Activated CD8-positive, alpha-beta memory T cell treated with anti-CD3 and anti-CD28 coated beads, Interleukin-2, amount 50 U/mL, for 1 hour (primary cell): ENCODE results near the gene ITFG2.
A peak's percentile ranks its signal among the peaks of the same experiment; 100 is the strongest.
"Not testable (repeated sequence)": the region's sequence is repeated elsewhere in the genome, so short reads cannot be mapped to it uniquely, and the experiment has no call there.

Experiments used
- DNase-seq: peaks from one replicate; pipeline ENCODE4 v3.0.0-alpha.2; 2020; ENCODE audit errors: extremely low read depth

Gene ITFG2

DNA sequence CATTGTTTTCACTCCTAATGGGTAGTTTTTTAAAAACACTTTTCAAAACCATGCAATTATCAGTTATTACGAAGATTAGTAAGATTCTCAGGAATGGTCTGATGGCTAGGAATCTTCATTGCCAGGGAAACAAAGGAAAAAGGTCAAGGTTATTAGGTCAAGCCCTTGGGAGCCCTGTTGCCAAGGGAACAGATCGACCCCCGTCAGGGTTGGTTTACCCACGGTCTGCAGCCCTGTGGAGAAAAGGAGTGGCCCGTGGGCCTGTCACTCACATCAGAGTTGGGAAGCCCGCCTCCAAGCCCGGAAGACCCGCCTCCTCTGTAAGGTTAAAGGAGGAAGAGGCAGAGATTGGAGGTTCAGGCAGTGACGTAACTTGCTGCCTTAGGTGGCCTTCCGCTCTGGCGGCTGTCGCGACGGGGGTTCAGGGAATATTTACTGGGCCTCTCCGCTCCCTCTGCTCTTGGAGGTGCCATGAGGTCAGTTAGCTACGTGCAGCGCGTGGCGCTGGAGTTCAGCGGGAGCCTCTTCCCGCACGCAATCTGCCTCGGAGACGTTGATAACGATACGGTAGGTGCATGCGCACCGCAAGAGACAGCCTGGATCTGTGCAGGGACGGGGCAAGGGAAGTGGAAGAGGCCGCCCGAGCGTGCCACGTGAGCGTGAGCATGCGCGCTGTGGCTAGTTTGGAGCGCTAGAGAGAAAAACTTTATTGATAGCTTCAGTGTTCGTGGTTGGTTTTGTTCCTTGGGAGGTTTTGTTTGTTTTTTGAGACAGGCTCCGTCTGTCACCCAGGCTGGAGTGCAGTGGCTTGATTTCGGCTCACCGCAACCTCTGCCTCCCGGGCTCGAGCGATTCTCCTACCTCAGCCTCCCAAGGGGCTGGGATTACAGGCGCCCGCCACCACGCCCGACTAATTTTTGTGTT is at the start of gene ITFG2:
Gene ITFG2, plus strand, starts transcription at position 379 of the 924 bp plus-strand sequence. Its CDS starts 93 bp downstream, at position 472.
- DNase-seq, result peak; percentile 91

DNA sequence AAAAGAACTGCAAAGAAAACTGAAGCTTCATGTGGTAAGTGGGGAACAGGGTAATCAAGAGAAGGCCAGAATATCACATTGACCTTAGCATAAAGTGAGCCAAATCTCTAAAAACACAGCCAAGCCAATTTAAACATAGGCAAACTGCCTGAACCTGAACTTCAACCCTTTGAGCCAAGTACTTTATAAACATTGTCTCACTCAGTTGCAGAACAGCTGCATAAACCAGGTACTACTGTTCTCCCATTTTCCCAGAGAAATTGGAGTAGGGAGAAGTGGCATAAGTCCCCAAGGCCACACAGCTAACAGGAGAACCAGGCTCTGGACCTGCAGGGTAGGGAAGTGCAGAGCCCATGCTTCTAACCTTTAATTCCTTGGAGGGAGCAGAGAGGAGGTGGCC is 48.1 kb upstream of the ITFG2 start:
- DNase-seq, result no peak

DNA sequence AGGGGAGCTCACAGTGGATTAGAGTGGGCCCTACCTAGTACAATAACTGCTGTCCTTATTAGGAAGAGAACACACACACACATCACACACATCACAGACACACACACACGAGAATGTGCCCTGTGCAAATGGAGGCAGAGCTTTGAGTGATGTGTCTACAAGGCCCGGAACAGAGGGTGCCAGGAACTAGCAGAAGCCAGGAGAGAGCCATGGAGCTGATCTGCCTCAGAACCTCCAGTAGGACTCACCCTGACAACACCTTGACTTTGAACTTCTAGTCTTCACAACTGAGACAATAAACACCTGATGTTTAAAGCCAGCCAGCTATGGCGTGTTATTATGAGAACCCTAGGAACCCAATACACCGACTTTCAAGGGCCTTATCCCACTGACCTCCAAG is 47.4 kb upstream of the ITFG2 start:
- no peak for DNase-seq

DNA sequence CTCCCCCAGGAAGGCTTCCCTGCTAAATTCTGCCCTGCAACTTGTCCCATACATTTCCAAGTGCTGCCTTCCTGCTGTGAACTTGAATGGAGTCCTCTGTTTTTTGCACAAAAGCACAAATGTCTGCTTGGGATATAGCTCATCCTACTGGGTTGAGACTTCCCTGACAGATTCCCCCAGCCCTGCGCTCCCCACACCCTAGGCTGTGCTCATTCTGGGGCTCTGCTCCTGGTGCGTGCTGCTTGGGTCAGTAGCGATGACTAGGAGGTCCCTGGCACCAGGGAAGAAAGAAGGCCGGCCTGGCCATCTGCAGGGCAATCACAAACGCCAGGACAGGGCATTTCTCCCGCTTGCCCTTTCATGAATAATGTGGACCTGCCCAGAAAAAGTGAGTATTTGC is 46.9 kb upstream of the ITFG2 start:
- no peak for DNase-seq

DNA sequence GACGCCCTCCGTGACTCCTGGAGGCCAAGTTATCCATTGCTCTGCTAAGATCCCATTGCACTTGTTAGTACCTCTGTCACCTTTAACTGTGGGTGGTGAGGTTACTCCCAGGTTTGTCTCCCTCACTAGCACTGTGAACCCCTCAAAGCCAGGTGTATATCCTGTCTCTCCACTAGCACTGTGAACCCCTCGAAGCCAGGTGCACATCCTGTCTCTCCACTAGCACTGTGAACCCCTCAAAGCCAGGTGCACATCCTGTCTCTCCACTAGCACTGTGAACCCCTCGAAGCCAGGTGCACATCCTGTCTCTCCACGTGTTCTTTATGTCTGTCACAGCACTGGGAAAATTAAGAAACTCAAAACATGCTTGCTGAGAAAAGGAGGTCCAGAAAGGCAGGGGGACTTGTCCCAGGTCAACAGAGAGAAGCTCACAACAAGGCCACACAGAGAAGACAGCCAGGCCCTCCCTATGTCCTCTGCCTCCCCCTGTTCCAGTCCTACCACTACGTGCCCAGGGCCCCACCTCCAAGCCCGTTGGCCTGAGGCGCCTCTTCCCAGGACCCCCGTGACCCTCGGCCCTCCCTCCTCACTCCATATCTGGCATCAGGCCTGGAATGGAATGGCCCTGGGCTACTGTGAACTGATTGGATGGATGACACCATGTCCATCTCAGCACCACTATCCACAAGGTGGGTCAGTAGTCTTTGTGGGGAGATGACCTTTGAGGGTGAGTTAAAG is 44.1 kb upstream of the ITFG2 start:
- DNase-seq, result no peak

DNA sequence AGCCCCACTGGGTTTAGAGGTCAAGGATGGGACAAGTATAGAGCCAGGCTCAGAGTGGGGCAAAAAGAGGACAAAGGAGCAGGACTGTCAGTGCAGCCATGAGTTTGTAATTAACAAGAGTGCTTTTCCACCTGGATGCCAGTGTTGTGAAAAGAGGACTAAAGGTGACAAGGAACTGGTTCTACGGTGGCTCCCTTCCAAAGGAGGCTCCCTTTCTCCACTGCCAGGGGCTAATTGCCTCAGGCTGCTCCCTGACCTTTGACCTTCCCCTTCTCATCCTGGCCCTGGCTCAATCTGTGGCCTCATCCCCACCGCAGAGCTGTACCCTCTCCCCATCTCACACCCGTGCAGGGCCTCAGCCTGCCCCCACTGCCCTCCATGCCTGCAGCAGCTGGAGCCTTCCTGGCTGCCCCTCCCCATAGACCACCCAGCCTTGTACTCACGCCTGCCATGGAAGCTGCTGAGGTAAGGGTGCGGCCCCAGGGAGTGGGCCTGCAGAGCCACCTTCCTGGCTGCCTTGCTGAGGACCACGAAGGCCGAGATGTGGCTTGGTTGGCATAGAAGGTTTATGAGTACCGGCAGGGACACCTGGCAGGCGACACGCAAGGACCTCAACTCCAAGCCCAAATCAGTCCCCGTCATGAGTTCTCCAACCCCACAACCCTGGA is 42.5 kb upstream of the ITFG2 start:
- no peak for DNase-seq

DNA sequence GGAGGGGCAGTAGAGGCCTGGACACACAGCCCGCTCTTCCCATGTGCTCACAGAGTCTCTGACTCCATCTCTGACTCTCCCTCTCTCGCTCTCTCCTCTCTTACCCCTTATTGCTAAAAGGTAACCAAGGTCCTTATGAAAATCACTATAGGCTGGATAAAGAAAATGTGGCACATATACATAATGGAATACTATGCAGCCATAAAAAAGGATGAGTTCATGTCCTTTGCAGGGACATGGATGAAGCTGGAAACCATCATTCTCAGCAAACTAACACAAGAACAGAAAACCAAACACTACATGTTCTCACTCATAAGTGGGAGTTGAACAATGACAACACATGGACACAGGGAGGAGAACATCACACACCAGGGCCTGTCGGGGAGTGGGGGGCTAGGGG is 41.9 kb upstream of the ITFG2 start:
- not testable (repeated sequence) for DNase-seq

DNA sequence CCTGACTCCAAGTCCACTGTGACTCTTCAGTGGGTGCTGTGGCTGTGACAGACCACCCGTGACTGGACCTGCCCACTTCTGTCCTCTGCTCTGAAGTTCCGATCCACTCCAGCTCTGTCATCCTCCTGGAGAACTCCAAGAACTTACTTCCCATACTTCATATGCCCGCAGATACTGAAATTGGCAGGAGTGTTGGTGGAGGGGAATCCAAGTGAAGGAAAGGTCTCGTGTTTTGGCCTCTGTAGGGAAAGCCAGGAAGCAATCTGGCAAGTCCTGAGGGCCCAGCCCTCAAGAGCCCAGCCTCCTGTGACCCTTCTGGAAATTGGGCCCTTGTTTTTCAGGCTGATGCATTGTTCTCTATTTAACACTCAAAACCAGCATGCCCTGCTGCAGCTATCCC is 40.1 kb upstream of the ITFG2 start:
- DNase-seq, result no peak

DNA sequence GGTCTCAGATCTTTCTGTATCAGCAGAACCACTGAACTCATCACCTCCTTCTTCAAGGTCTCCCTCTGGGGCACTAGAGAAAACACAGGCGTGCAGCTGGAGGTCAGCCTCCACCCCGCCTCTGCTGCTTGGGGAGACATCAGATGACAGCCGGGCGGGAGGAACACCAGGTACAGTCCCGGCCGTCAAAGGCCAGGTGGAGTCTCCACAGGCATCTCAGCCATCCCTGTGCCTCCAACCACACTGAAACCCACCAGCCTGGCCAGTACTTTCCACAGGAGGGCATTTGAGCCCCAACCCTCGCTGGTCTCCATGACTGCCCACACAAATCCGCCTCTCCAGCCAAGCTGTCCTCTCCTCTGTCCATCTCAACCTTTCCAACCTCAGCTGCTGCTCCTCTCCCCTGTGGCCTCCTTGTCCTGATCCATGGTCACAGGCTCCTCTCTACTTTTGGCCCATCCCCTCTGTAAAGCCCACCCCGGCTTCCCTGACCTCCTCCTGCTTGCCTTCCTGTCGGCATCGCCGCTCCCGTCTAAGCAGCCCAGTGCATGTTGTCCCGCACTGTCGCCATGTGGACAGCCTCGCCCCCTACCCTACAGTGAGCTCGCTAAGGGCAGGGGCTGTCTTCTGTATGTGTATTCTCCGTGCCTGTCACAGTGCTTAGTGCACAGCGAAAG is 39.1 kb upstream of the ITFG2 start:
- no peak for DNase-seq

DNA sequence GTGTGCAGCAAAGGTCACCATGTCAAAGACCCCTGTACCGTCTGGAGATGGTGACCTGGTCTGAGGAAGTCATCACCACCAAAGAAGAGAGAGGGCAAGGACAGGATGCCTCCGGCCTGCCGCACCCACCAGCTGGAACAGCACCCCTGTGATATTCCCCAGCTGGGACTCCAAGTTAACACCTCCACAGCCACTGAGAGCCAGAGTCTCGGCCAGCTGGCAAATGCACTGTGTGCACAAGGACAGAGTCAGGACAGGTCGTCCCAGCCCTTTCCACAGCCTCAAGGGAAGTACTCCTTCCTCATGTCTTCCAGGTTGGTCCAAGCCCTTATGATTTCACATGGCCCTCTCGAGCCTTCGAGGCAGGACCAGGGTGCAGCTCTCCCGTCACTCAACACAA is 37.0 kb upstream of the ITFG2 start:
- no peak for DNase-seq

DNA sequence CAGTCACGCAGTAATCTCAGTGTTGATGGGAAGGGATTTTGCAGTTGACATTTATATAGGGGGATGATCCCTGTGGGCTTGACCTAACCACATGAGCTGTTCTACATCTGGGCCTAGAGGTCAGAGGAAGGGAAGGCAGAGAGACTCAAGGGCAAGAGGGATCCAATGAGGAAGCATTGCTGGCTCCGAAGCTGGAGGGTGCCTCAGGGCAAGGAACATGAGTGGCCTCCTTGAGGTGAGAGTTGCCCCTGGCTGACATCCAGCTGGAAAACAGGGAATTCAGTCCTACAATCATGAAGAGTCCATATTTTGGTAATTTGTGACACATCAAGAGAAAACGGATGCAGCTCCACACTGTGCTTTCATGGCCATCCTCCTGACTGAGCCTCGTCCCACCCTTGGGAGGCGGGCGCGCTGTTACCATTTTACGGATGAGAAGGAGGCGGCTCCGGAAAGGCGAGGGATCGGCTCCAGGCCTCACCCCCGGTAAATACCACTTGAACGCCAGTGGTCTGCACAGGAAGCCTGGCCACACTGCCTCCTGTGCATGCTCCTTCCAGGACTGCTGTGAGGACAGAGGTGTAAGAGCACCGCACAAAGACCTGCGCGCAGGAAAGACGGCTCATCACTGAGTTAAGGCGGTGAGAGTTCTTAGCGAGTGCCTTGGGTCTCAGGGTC is 36.2 kb upstream of the ITFG2 start:
- no peak for DNase-seq

DNA sequence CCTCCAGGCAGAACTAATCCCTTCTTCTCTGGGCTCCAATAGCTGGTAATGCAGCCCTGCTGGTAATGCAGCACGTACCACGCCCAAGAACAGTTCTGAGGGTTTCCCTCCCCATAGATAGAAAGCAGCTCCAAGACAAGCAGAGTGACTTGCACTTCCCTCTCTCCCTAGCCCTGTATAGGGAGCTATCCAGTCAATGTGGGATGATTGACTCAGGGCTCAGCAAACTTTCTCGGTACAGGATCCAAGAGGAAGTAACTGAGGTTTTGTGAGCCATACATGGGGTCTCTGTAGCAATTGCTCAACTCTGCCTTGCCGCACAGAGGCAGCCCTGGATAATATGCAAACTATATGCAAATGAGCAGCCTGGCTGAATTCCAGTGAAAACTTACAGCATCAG is 33.2 kb upstream of the ITFG2 start:
- DNase-seq, result no peak

DNA sequence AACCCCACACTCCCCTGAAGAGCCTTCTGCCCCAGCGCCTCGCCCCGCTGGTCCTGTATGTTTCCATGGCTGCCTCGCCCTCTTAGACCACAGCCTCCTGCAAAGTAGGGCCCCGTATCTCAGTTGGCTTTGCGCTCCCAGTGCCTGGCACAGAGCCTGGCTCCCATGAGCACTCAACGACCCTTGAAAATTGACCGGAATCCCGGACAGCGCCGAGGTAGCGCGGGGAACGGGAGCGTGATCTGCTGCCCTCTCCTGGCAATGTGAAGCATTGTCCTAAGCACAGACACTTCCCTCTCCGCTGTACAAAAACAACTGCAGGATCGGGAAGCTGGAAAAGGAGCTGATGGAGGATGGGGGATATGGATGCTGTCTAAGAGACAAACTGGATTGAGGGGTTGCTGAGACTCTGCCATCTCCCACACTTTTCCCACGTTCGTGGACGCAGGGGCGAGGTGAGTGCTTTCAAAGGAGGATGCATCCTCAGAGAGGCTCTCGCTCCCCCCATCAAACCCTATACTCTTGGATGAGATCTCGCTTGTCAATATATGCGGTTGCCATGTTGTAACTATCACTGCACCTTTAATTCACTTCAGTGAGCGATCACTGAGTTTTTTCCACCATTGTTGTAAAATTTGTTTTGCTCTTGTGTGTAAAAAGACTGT is 28.4 kb upstream of the ITFG2 start:
- DNase-seq, result no peak

DNA sequence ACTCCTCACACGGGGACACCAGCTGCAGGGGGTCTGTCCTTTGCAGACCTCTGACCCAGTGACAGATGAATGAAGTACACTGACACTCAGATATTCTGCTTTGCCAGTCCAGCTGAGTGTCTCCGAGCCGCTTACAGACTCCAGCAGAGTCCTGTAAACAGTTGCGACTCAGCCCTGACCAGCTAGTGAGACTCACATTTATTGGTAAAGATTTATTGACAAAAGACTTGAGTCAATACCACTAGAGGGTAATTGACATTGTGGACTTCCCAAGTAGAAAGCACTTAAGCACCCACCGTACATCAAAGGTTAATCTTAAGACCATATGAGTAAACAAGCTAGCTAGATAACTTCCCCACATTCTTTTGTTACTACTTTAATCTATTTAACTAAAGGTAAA is 27.5 kb upstream of the ITFG2 start:
- DNase-seq, result no peak

DNA sequence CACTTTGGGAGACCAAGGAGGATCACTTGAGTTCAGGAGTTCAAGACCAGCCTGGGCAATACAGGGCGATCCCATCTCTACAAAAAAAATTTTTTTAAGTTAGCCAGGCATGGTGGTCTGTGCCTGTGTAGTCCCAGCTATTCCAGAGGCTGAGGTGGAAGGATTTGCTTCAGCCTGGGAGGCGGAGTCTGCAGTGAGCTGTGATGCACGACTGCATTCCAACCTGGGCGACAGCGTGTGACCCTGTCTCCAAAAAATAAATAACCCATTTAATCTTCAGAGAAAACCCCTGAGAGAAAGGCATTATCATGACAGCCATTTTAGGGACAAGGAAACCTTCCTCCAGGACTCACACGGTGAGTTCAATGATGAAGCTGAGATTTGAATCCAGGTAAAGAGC is 21.4 kb upstream of the ITFG2 start:
- no peak for DNase-seq

DNA sequence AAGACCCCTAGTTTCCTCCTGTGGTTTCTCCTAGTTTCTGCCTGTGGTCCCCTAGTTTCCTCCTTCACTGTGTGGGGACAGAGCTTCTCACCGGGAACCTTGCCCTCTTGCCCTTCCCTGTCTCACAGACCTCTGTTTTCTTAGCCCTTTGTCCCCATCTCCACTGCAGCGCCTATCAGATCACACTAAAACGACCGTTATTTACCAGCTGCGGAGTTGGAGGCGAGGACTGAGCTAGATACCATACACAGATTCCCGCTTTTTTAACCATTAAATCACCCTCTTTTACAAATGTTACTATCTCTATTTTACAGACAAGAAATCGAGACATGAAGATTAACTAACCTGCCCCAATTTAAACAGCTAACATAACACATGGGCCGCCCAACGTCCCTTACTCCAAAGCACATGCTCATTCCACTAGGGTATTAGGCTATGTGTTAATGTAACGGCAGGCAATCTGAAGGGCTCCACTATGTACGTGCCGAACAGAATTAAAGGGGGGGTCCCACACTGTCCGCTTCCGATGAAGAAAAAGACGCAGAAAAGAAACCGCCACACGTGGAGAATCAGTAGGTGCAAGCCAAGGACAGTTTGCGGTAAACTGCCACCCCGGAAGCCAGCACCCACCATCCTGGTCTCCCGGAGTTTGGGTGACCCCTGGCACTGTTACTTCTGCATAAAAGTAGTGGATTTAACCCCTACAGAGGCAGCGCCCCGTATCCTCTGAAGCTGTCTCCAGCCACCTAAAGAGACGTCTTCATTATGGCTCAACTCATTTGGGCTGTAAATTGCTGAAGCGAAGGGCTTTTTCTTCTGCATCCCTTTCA is 19.6 kb upstream of the ITFG2 start:
- no peak for DNase-seq

DNA sequence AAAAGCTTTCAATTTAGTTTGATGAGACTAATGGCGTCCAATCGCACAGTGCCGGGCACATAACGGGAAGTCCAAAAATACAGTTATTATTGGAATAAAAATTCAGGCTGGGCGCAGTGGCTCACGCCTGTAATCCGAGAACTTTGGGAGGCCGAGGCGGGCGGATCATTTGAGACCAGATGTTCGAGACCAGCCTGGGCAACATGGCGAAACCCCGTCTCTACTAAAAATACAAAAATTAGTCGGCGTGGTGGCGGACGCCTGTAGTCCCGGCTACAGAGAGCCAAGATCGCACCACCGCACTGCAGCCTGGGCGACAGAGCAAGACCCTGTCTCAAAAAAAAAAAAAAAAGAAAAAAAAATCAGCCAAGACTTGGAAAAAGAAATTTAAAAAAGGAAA is 18.9 kb upstream of the ITFG2 start:
- no peak for DNase-seq

DNA sequence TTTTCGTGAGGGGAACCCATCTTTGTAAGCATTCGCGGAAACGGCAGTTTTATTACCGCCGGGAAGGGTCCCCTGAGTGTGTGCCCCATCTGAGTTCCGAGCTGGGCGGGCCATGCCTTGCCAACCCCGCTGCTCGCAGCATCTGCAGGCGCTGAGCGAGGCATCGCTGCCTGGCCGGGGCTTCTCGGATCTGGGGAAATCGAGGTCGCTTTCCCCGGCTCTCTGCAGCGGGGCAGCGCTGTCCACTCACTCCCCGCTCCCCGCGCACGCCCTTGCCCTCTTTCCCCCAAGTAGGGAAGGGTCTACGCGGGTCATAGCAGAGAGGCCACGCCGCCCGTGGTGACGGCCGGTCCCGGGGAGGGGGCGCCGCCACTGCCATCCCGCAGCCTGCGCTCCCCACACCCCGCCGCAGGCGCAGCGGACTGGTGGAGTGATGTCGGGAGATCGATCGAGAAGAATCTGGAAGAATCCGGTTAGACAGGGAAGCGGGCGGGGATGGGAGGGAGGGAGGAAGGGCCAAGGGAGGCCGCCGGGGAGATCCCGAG is 18.2 kb upstream of the ITFG2 start:
- no peak for DNase-seq

DNA sequence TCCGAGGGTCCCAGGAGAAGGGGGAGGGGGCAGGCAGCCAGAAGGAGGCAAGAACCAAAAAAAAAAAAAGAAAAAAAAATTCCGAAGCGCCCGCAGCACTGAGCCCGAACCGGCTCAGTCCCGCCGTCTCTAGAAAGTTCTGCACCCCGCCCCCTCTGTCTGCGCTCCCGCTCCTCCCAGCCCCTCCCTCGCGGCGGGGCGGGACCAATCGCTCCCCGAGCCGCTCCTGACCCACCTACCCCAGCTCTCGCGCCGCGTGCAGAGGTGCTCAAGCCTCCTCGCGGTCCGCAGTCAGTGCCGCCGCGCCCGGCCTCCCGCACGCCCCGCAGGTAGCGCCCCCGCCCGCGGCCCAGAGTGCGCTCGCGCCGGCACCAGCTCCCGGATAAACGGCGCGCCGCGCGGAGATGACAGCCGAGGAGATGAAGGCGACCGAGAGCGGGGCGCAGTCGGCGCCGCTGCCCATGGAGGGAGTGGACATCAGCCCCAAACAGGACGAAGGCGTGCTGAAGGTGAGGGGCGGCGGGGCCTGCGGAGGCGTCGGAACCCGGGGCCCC is 17.7 kb upstream of the ITFG2 start, which contains the start of gene FKBP4:
Gene FKBP4, plus strand, starts transcription at position 235 of the 554 bp plus-strand sequence. Its CDS starts 170 bp downstream, at position 405.
- peak; percentile 64 for DNase-seq
